HG03442 (cell line): Measurements from ENCODE around the gene UCN3.
"Not testable (repeated sequence)": the region's sequence is repeated elsewhere in the genome, so short reads cannot be mapped to it uniquely, and the experiment has no call there.

ENCODE experiments used
- ATAC-seq: cut with Tn5 transposase; IDR thresholded peaks from one replicate; pipeline ENCODE4 v1.9.1; 2021; ENCODE audit warnings: mild to moderate bottlenecking, moderate library complexity; ENCODE audit not compliant: unreplicated experiment

The UCN3 gene

GRCh38 chr10:5365928-5366327 lies 1.2 kb downstream of the UCN3 start:
- no peak for ATAC-seq

GRCh38 chr10:5369362-5370158 lies 4.8 kb downstream of the UCN3 start:
- no peak for ATAC-seq

GRCh38 chr10:5370493-5371352 lies 6.0 kb downstream of the UCN3 start:
- no peak for ATAC-seq

DNA sequence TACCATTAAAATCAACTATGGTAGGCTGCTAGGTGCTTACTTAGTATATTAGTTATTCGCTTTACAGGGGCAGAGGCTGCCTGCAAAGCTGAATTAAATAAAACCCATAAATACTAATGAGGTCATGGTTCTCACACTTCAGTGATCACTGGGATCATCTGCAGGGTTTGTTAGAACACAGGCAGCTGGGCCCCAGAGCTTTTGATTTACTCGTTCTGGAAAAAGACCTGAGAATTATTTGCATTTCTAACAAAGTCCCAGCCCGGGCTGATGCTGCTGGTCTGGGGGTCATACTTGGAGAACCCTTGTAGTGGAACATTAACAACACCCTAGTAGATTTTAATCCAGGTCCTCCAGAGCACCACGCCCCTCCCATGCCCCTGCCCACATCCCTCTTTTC lies 8.5 kb downstream of the UCN3 start:
- ATAC-seq = no peak

- ATAC-seq = no peak
Measured at GRCh38 chr10:5373891-5374611, 9.3 kb downstream of the UCN3 start.

DNA sequence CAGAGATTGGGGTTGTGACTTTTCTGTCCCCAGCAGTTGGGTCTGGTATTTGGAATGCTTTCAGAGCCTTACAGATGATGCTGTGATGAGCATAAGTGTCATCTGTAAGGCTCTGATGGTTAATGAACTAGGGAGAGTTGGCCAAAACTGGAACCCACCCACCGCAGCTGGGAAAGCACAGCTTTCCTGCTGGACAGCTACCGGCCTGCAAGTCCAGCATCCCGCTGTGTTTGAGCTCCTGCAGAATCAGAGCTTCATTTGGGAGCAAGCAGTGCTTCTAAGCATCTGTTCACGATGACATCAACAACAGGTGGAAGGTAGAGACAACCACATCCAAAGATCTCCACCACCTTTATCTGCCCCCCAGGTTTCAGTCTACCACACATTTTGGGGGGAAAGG lies 11.7 kb downstream of the UCN3 start:
- no peak for ATAC-seq

DNA sequence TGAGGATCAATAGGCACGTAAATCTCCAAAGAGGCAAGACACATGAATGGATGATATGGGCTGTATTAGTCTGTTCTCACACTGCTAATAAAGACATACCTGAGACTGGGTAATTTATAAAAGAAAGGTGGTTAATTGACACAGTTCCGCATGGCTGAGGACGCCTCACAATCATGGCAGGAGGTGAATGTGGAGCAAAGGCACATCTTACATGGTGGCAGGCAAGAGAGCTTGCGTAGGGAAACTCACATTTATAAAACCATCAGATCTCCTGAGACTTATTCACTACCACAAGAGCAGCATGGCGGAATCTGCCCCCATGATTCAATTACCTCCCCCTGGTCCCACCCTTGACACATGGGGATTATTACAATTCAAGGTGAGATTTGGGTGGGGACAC lies 14.4 kb downstream of the UCN3 start:
- ATAC-seq = not testable (repeated sequence)

- ATAC-seq = not testable (repeated sequence)
Measured at GRCh38 chr10:5380395-5380794, 15.6 kb downstream of the UCN3 start.

DNA sequence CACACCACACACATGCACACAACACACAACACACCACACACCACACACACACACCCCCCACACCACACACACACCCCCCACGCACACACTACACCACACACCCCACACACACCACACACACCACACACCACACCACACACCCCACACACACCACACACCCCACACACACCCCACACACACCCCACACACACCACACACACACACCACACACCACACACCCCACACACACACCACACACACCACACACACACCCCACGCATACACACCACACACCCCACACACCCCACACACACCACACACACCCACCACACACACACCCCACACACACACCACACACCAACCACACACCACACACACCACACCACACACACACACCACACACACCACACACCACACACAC lies 16.4 kb downstream of the UCN3 start:
- no peak for ATAC-seq

DNA sequence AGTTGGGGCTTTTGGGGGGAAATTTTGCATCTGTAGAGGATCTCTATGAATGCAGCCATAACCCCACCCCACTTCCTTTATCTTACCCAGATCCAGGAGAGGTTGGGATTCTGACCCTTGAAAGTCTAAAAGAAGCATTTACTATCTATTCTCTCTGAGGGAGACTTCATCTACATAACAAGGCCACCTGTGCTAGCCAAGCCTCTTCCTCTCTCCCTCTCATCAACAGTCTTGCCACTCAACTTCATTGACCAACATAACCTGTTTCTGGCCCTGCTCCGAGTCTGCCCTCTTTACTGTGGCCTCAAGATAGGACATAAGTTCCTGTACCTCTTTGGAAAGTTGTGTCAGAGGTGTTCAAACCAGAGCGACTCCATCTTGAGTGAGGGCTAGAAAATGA lies 20.5 kb downstream of the UCN3 start:
- no peak for ATAC-seq

DNA sequence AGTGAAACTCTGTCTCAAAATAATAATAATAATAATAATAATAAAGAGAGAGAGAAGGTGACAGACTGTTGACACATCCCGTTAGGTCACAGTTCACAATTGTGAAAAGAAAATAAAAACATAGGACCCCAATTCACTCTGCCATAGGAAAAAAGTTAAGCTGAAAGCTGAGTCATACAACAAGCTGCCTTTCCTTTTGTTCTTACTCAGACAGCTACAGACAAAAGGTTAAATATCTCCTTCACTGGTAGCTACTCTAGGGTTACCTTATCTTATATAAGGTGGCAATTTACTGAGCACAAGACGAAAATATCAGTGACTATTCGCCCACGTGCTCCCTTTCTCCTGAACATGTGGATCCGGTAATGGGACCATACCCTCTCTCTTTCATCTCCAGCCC lies 22.4 kb downstream of the UCN3 start:
- no peak for ATAC-seq

GRCh38 chr10:5390607-5391205 lies 25.9 kb downstream of the UCN3 start:
- no peak for ATAC-seq

GRCh38 chr10:5391790-5392189 lies 27.0 kb downstream of the UCN3 start:
- no peak for ATAC-seq

- ATAC-seq = no peak
Measured at GRCh38 chr10:5393529-5393928, 28.8 kb downstream of the UCN3 start.

- ATAC-seq = no peak
Measured at GRCh38 chr10:5395168-5395567, 30.4 kb downstream of the UCN3 start.

GRCh38 chr10:5396556-5397300 lies 32.0 kb downstream of the UCN3 start:
- no peak for ATAC-seq

DNA sequence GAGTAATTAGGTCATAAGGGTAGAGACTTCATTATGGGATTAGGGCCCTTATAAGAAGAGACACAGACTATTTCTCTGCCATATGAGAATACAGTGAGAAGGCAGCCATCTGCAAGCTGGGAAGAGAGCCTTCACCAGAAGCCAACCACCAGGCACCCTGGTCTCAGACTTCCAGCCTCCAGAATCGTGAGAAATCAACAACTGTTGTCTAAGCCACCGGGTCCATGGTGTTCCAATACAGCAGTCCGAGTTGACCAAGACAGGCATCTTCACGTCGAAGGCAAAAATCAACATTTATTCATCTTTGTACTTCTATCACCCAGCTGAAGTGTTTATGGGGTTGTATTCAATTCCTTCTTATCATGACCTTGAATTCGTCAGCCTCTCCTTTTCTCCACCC lies 34.6 kb downstream of the UCN3 start:
- ATAC-seq = no peak

GRCh38 chr10:5400468-5401240 lies 35.9 kb downstream of the UCN3 start:
- ATAC-seq = no peak

DNA sequence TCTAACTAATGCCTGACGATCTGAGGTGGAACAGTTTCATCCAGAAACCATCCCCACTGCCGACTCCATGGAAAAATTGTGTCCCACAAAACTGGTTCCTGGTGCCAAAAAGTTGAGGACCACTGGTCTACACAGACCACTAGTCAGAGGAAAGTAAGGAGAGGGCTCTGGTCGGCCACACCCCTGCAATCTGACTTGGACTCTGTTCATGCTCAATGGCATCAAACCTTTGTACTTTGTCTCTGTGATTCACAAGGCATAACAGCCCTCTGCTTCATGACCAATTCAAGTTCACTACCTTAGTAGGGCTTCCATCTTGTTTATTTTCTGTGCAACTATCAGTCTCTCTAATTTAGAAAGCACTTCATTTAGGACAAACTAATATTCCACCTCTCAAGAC lies 38.0 kb downstream of the UCN3 start:
- ATAC-seq = no peak
